Head of caudate nucleus (tissue), 42 donors: Measurements from ENCODE around the gene CFLAR.
A peak's percentile ranks its signal among the peaks of the same experiment; 100 is the strongest.
"Not testable (repeated sequence)": the region's sequence is repeated elsewhere in the genome, so short reads cannot be mapped to it uniquely, and the experiment has no call there.

Experiments used
- DNase-seq, 42 donors: peaks; one replicate each; pipeline versions ENCODE4 v3.0.0 to v3.0.0-alpha.2; 2020 to 2021; ENCODE audit warnings: mixed read lengths in 7 of 42
- intact Hi-C: fragments of 100-400 bp; cut with DNase I; formaldehyde crosslinking; loops from one replicate; pipeline ENCODE4 v1.15.0; 2022

CFLAR gene

GRCh38 chr2:201117735-201118094 is 1.8 kb downstream of the CFLAR start:
- peak in 1 of 42 donors; percentile 21 for DNase-seq
- intact Hi-C loops: loop anchor here (5.0 kb wide), 1 partner anchor 40 kb away; no protein-coding TSS in a partner anchor

GRCh38 chr2:201118121-201118960 is 2.4 kb downstream of the CFLAR start:
- peak; percentile 71 to 93 (median 81) for DNase-seq
- intact Hi-C loops: loop anchor here (5.0 kb wide), 1 partner anchor 39 kb away; no protein-coding TSS in a partner anchor

- peak in 2 of 42 donors; percentile 2 to 16 for DNase-seq
- intact Hi-C loops: loop anchor here (5.0 kb wide), 1 partner anchor 38 kb away; no protein-coding TSS in a partner anchor
These were observed 3.2 kb downstream of the CFLAR start for GRCh38 chr2:201118961-201119854.

- no peak for DNase-seq
- intact Hi-C loops: no loop called here
These were observed 6.3 kb downstream of the CFLAR start for GRCh38 chr2:201122276-201122675.

- no peak for DNase-seq
- intact Hi-C loops: no loop called here
These were observed 10.6 kb downstream of the CFLAR start for GRCh38 chr2:201126308-201127151.

GRCh38 chr2:201127152-201127511 is 11.2 kb downstream of the CFLAR start:
- intact Hi-C loops: no loop called here
- no peak for DNase-seq

- DNase-seq: peak in 25 of 42 donors; percentile 28 to 79 (median 49)
- intact Hi-C loops: no loop called here
These were observed 11.6 kb downstream of the CFLAR start for GRCh38 chr2:201127570-201127969.

- DNase-seq: no peak
- intact Hi-C loops: no loop called here
These were observed 12.1 kb downstream of the CFLAR start for GRCh38 chr2:201128033-201128432.

- intact Hi-C loops: no loop called here
- peak in 16 of 42 donors; percentile 15 to 71 (median 42) for DNase-seq
These were observed 13.1 kb downstream of the CFLAR start for GRCh38 chr2:201128933-201129505.

- intact Hi-C loops: no loop called here
- DNase-seq: no peak
These were observed 14.7 kb downstream of the CFLAR start for GRCh38 chr2:201130524-201131186.

- intact Hi-C loops: no loop called here
- no peak for DNase-seq
These were observed 16.6 kb downstream of the CFLAR start for GRCh38 chr2:201132518-201132917.

GRCh38 chr2:201135386-201135785 is 19.4 kb downstream of the CFLAR start:
- intact Hi-C loops: no loop called here
- no peak for DNase-seq

- intact Hi-C loops: no loop called here
- DNase-seq: no peak
These were observed 20.9 kb downstream of the CFLAR start for GRCh38 chr2:201136889-201137321.

GRCh38 chr2:201137505-201138400 is 21.8 kb downstream of the CFLAR start:
- intact Hi-C loops: no loop called here
- DNase-seq: no peak

- intact Hi-C loops: no loop called here
- no peak for DNase-seq
These were observed 22.5 kb downstream of the CFLAR start for GRCh38 chr2:201138401-201138970.

GRCh38 chr2:201138986-201139781 is 23.2 kb downstream of the CFLAR start:
- intact Hi-C loops: not testable (repeated sequence)
- DNase-seq: peak in 1 of 42 donors; percentile 6
